HEK293T (cell line): ENCODE data around the gene AMN1.
"Not testable (repeated sequence)": the region's sequence is repeated elsewhere in the genome, so short reads cannot be mapped to it uniquely, and the experiment has no call there.

Source experiments
- CTCF ChIA-PET: fragments of 350-600 bp; formaldehyde crosslinking; extraction: SDS; loops from one replicate; lab custom pipeline; 2021; ENCODE audit warnings: antibody characterized with exemption, inconsistent platforms; lab: Yijun Ruan, JAX
- POLR2A ChIA-PET: fragments of 350-600 bp; formaldehyde crosslinking; extraction: SDS; loops from one replicate; lab custom pipeline; 2020; ENCODE audit warnings: antibody characterized with exemption, inconsistent platforms; lab: Yijun Ruan, JAX
- DNase-seq: peaks from one replicate; pipeline ENCODE4 v3.0.0; 2012; ENCODE audit warnings: mixed read lengths; ENCODE audit errors: extremely low spot score
- ARNT ChIP-seq: fragments of 450-650 bp; IDR thresholded peaks from 2 replicates; pipeline ENCODE4 v1.6.1; 2017; ENCODE audit warnings: mild to moderate bottlenecking
- BHLHE40 ChIP-seq: fragments of 450-650 bp; IDR thresholded peaks from 2 replicates; pipeline ENCODE4 v1.6.1; 2016; ENCODE audit warnings: mild to moderate bottlenecking, moderate library complexity, borderline replicate concordance
- CTBP1 ChIP-seq: fragments of 450-650 bp; IDR thresholded peaks from 2 replicates; pipeline ENCODE4 v1.6.1; 2016; ENCODE audit warnings: borderline replicate concordance
- ELF4 ChIP-seq: fragments of 450-650 bp; IDR thresholded peaks from 2 replicates; pipeline ENCODE4 v1.6.1; 2017; ENCODE audit warnings: antibody characterized with exemption
- FOXA1 ChIP-seq: fragments of 450-650 bp; IDR thresholded peaks from 2 replicates; pipeline ENCODE4 v1.6.1; 2016; ENCODE audit warnings: mild to moderate bottlenecking
- FOXK2 ChIP-seq: fragments of 450-650 bp; IDR thresholded peaks from 2 replicates; pipeline ENCODE4 v1.6.1; 2016; ENCODE audit warnings: mild to moderate bottlenecking
- FOXM1 ChIP-seq: fragments of 450-650 bp; IDR thresholded peaks from 2 replicates; pipeline ENCODE4 v1.6.1; 2017; ENCODE audit warnings: mild to moderate bottlenecking, borderline replicate concordance
- HDGF ChIP-seq: fragments of 450-650 bp; IDR thresholded peaks from 2 replicates; pipeline ENCODE4 v1.6.1; 2017; ENCODE audit warnings: antibody characterized with exemption, borderline replicate concordance
- L3MBTL2 ChIP-seq: fragments of 450-650 bp; conservative IDR thresholded peaks from 2 replicates; pipeline ENCODE4 v1.6.1; 2016; ENCODE audit warnings: mild to moderate bottlenecking
- LEF1 ChIP-seq: fragments of 450-650 bp; IDR thresholded peaks from 2 replicates; pipeline ENCODE4 v1.6.1; 2017; ENCODE audit warnings: mild to moderate bottlenecking, borderline replicate concordance
- NFRKB ChIP-seq: fragments of 450-650 bp; IDR thresholded peaks from 2 replicates; pipeline ENCODE4 v1.6.1; 2016; ENCODE audit warnings: mild to moderate bottlenecking, moderate library complexity
- SP1 ChIP-seq: fragments of 450-650 bp; IDR thresholded peaks from 2 replicates; pipeline ENCODE4 v1.6.1; 2017
- SUZ12 ChIP-seq: fragments of 450-650 bp; IDR thresholded peaks from 2 replicates; pipeline ENCODE4 v1.6.1; 2016; ENCODE audit warnings: mild to moderate bottlenecking
- TARDBP ChIP-seq: fragments of 450-650 bp; IDR thresholded peaks from 2 replicates; pipeline ENCODE4 v1.6.1; 2016
- ZNF384 ChIP-seq: fragments of 450-650 bp; IDR thresholded peaks from 2 replicates; pipeline ENCODE4 v1.6.1; 2016
- TF ChIP-seq, protein P1 (sequence below): fragments of 450-650 bp; IDR thresholded peaks from 2 replicates; pipeline ENCODE4 v1.6.1; 2016

AMN1 gene

DNA sequence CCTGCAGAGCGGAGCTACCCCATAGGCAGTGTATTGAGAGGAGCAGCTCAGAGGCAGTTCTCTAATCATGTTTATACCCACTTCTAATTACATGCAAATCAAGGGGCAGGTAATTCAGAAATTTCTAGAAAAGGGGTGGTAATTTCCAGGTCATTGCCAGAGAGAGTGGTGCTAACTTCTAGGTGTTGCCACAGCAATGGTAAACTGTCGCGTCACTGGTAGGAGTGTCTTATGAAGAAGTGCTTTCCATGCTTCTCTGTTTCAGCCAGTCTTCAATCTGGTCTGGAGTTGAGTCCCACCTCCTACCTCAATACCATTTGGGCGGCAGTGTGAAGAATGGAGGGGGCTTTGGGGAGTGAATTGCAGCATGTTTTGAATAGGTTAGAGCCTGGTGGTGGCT is 8.5 kb upstream of the AMN1 start:
- no peak for TF ChIP-seq TARDBP
- no peak for TF ChIP-seq L3MBTL2
- TF ChIP-seq ZNF384 = no peak
- no peak for TF ChIP-seq CTBP1
- no peak for TF ChIP-seq SP1
- TF ChIP-seq, protein P1, sequence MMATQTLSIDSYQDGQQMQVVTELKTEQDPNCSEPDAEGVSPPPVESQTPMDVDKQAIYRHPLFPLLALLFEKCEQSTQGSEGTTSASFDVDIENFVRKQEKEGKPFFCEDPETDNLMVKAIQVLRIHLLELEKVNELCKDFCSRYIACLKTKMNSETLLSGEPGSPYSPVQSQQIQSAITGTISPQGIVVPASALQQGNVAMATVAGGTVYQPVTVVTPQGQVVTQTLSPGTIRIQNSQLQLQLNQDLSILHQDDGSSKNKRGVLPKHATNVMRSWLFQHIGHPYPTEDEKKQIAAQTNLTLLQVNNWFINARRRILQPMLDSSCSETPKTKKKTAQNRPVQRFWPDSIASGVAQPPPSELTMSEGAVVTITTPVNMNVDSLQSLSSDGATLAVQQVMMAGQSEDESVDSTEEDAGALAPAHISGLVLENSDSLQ = no peak
- no peak for TF ChIP-seq FOXM1
- TF ChIP-seq FOXA1 = no peak
- TF ChIP-seq ARNT = no peak
- no peak for TF ChIP-seq NFRKB
- no peak for TF ChIP-seq SUZ12
- no peak for TF ChIP-seq HDGF
- no peak for TF ChIP-seq LEF1
- TF ChIP-seq FOXK2 = no peak
- CTCF ChIA-PET = no interaction called here
- DNase-seq = no peak
- POLR2A ChIA-PET = interaction anchor here (0.7 kb wide), 1 partner anchor 8 kb away, joined by 3 read pairs; the partner anchor contains the start of gene AMN1

- CTCF ChIA-PET = no interaction called here
- no peak for DNase-seq
- POLR2A ChIA-PET = interaction anchor here (0.7 kb wide), 1 partner anchor 8 kb away, joined by 3 read pairs; the partner anchor contains the start of gene AMN1
- TF ChIP-seq SP1 (no peak), SUZ12 (no peak), TARDBP (no peak), CTBP1 (no peak), ZNF384 (no peak), ARNT (no peak), FOXK2 (no peak), L3MBTL2 (no peak)
- TF ChIP-seq, protein P1 = no peak
These were observed 7.7 kb upstream of the AMN1 start for GRCh38 chr12:31736472-31736871.

- DNase-seq, CTCF ChIA-PET: not testable (repeated sequence)
- POLR2A ChIA-PET = interaction anchor here (1.4 kb wide), 1 partner anchor 75 kb away, joined by 4 read pairs; the partner anchor contains the start of gene ETFBKMT
These were observed 5.0 kb upstream of the AMN1 start for GRCh38 chr12:31733549-31734432.

DNA sequence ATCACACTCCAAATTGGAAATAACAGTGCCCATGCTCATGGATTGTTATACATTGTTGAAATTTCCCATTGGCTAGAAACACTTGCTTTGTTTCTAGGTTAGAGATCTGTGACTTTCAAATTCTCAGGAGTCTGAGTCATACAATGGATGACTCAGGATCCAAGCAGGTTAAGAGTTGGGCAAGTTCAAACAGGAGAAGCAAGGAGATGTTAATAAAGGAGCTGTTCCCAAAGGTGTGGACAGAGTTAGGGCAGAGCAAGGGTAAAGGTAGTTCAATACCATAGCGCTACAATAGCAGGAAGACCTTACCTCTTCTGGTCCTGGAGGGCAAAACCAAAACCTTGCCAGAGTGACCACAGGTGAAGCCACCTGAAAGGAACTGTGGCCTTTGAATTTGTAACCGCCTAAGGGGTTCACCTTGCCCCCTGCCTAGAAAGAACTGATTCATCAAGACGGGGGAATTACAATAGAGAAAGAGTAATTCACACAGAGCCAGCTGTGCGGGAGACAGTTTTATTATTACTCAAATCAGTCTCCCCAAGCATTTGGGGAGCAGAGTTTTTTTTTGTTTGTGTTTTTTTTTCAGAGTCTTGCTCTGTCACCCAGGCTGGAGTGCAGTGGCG is 4.2 kb upstream of the AMN1 start:
- no peak for TF ChIP-seq ZNF384
- TF ChIP-seq CTBP1 = no peak
- no peak for TF ChIP-seq ARNT
- no peak for TF ChIP-seq SP1
- no peak for TF ChIP-seq BHLHE40
- TF ChIP-seq FOXA1 = no peak
- no peak for TF ChIP-seq FOXK2
- TF ChIP-seq ELF4 = no peak
- no peak for TF ChIP-seq FOXM1
- TF ChIP-seq L3MBTL2 = no peak
- no peak for TF ChIP-seq TARDBP
- TF ChIP-seq, protein P1 = no peak
- no peak for TF ChIP-seq HDGF
- TF ChIP-seq LEF1 = no peak
- no peak for TF ChIP-seq SUZ12
- TF ChIP-seq NFRKB = no peak
- ChIA-PET POLR2A (interaction anchor here (1.4 kb wide), 1 partner anchor 74 kb away, joined by 4 read pairs; the partner anchor contains the start of gene ETFBKMT), CTCF (interaction anchor here (1.3 kb wide), 1 partner anchor 80 kb away, joined by 3 read pairs; no protein-coding TSS in a partner anchor)
- DNase-seq = no peak

DNA sequence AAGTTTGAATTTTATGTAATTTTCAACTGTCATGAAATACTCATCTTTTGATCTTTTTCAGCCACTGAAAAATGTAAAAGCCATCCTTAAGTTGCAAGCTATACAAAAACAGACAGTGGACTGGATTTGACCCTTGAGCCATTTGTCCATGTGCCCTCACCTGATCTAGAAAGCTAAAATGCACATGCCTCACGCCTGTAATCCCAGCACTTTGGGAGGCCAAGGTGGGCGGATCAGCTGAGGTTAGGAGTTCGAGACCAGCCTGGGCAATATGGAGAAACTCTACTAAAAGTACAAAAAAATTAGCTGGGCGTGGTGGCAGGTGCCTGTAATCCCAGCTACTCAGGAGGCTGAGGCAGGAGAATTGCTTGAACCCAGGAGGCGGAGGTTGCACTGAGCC is 2.4 kb upstream of the AMN1 start:
- CTCF ChIA-PET, POLR2A ChIA-PET, DNase-seq: not testable (repeated sequence)

GRCh38 chr12:31729705-31730104 is 884 bp upstream of the AMN1 start:
- POLR2A ChIA-PET = interaction anchor here (1.0 to 1.7 kb wide), 4 partner anchors 14 to 77 kb away, joined by 3 to 7 read pairs (median 6); no protein-coding TSS in a partner anchor
- CTCF ChIA-PET = interaction anchor here (0.6 kb wide), 1 partner anchor 372 kb away, joined by 3 read pairs; no protein-coding TSS in a partner anchor
- DNase-seq = no peak
- TF ChIP-seq HDGF = no peak
- TF ChIP-seq BHLHE40 = no peak
- no peak for TF ChIP-seq NFRKB
- TF ChIP-seq LEF1 = no peak
- TF ChIP-seq SP1 = no peak
- no peak for TF ChIP-seq ELF4
